ENCODE results near the gene BCL6B. TPM values are rescaled to one million over a fixed set of nuclear protein-coding genes. Genes with fewer than 3 reads are reported as not detected.

The BCL6B gene
- total RNA-seq, 1 donor from 2014 or later: 13.4 TPM

DNA sequence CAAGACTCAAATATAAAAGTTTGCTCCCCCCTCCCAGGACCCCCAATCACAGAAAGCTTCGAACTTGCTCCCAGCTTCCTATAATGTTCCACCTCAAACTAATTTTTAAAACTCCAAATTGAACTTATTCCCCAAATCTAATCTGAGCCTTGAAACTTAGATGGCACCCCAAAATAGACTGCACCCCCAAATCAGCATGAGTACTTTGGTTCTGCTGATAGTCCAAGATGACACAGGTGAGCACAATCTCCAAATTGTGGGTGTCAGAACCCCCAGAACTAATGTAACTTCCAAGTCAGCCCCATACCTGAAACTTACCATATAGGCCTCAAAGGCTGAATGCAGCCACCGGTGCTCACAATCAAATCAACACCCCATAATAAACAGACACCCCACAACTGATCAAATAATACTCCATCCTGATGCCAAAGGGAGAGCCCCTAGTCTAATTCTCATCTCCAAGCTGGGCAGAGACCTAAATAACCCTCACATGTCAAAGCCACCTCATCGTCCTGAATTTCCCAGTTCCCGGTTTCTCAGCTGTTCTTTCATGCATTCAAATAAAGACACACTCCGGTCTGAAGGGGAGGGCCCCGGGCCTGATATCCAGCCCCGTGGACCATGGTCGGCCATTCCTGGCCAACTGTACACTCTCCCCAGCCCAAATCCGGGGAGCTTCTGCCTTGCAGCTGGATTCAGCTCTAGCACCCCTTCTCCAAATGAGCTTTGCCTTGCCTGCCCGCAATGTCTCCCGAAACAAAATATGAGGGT is 1.8 kb upstream of the BCL6B start:
- intact Hi-C loops (cut with DNase I): no loop called here
- no peak for DNase-seq
- Histone ChIP-seq H3K4me3 (peak overlapping the region; percentile 59), H3K27me3 (ENCODE audit: low read depth) (no peaks in the 10 kb centered on the region), H3K9me3 (no peaks in the 10 kb centered on the region), H3K4me1 (peaks cover 70% of the 10 kb centered on the region), H3K36me3 (peaks cover 15% of the 10 kb centered on the region), H3K27ac (peak overlapping the region; percentile 93)
- TF ChIP-seq CTCF (IDR thresholded peaks at IDR 0.05): no peak
- ATAC-seq: no peak

DNA sequence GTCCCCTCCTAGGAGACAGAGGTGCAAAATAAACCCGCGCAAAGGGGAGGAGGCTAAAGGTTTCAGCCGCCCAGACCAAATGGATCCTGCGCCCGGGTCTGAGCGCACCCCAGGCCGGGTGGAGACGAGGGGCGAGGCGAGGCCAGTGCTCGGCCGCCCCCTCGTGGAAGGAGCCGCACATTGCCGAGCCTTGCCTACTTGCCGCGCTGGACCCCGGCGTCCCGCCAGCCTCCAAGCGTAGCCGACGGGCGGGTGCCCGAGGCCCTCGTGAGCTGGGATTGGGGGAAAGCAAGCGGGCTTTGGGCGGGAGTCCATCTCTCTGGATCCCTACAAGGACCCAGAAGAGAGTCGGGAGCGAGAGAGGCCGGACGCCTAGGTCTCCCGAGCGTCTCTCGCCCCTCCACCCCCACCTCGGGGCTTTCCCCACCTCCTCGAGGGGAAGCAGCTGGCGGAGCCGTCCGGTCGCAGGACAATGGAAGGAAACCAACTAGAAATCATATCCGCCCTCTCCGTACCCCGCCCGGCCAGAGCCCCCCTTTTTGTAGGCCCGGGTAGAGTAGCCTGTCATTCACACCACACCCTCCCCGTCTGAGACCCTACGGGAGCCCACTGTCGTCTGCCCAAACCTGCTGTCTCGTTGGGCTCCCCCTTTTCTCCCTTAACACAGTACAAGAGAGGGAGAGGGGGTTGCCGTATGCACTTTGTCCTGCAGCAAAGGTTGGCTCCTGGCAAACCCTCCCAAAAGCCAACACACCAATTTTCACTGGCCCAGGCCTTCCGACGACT is 664 bp upstream of the BCL6B start:
- Histone ChIP-seq H3K4me3 (peak overlapping the region; percentile 59), H3K27me3 (ENCODE audit: low read depth) (no peaks in the 10 kb centered on the region), H3K9me3 (no peaks in the 10 kb centered on the region), H3K4me1 (peaks cover 66% of the 10 kb centered on the region), H3K36me3 (peaks cover 4% of the 10 kb centered on the region), H3K27ac (peak overlapping the region; percentile 93)
- intact Hi-C loops (cut with DNase I): no loop called here
- DNase-seq (peak; percentile 85), ATAC-seq (peak; percentile 80 to 86)
- TF ChIP-seq CTCF (IDR thresholded peaks at IDR 0.05): peak; percentile 97

DNA sequence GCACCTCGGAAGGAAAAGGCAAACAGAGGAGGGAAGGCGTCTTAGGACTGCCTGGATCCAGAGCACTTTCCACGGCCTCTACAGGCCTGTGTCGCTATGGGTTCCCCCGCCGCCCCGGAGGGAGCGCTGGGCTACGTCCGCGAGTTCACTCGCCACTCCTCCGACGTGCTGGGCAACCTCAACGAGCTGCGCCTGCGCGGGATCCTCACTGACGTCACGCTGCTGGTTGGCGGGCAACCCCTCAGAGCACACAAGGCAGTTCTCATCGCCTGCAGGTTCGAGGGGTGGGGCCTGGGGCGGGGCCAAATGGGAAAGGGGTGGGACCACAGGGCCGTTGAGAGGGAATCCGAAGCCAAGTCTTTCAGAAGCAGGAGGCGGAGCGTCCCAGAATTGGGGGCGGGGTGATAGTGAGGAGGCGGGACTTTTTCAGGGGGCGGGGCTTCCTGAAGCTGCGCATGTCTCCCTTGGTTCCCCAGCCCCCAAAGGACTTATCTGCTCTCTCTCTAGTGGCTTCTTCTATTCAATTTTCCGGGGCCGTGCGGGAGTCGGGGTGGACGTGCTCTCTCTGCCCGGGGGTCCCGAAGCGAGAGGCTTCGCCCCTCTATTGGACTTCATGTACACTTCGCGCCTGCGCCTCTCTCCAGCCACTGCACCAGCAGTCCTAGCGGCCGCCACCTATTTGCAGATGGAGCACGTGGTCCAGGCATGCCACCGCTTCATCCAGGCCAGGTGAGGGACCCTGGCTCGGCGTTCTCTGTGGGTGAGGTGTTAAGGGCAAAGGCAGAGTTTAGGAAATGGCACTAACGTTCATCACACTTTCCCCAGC is 939 bp downstream of the BCL6B start:
- H3K4me3 ChIP-seq: peak overlapping the region; percentile 59
- intact Hi-C loops (cut with DNase I): no loop called here
- H3K27me3 ChIP-seq (ENCODE audit: low read depth): no peaks in the 10 kb centered on the region
- peak overlapping the region; percentile 93 for H3K27ac ChIP-seq
- H3K9me3 ChIP-seq: no peaks in the 10 kb centered on the region
- peaks cover 62% of the 10 kb centered on the region for H3K4me1 ChIP-seq
- TF ChIP-seq CTCF (IDR thresholded peaks at IDR 0.05): no peak
- H3K36me3 ChIP-seq: no peaks in the 10 kb centered on the region
- ATAC-seq (peak; percentile 84 to 86), DNase-seq (peak; percentile 96)

- Histone ChIP-seq H3K4me1 (peaks cover 66% of the 10 kb centered on the region), H3K27me3 (ENCODE audit: low read depth) (no peaks in the 10 kb centered on the region), H3K36me3 (no peaks in the 10 kb centered on the region), H3K27ac (no peak overlapping the region), H3K4me3 (peak overlapping the region; percentile 59), H3K9me3 (no peaks in the 10 kb centered on the region)
- DNase-seq (no peak), ATAC-seq (no peak)
- TF ChIP-seq CTCF (IDR thresholded peaks at IDR 0.05): no peak
- intact Hi-C loops (cut with DNase I): no loop called here
Observed at GRCh38 chr17:7024402-7024785, 1.5 kb downstream of the BCL6B start.

- Histone ChIP-seq H3K9me3 (no peaks in the 10 kb centered on the region), H3K36me3 (no peaks in the 10 kb centered on the region), H3K27ac (no peak overlapping the region), H3K27me3 (ENCODE audit: low read depth) (no peaks in the 10 kb centered on the region), H3K4me1 (peaks cover 68% of the 10 kb centered on the region), H3K4me3 (peak overlapping the region; percentile 59)
- DNase-seq (no peak), ATAC-seq (no peak)
- intact Hi-C loops (cut with DNase I): no loop called here
- TF ChIP-seq CTCF (IDR thresholded peaks at IDR 0.05): no peak
Observed at GRCh38 chr17:7025245-7025644, 2.4 kb downstream of the BCL6B start.

Measured in lower lobe of right lung (tissue), 2 donors.